GM12878 (cell line): ENCODE results near the gene IL31. TPM values are rescaled to one million over a fixed set of nuclear protein-coding genes. Genes with fewer than 3 reads are reported as not detected.

Experiments used
- ATAC-seq: fragments of 200-7000 bp; cut with Tn5 transposase; 3 replicates; pipeline ENCODE4 v1.9.1; 2020; ENCODE audit warnings: mild to moderate bottlenecking, moderate library complexity
- BruUV-seq: library from RNA; stranded (reverse); fragments of 400-500 nt; replicated peaks from 2 replicates; lab custom pipeline; 2021; lab: Mats Ljungman, UMichigan
- CTCF ChIA-PET: fragments of 300-600 bp; sonication (Branson Sonifier 250); formaldehyde crosslinking; extraction: SDS; loops from one replicate; lab custom pipeline; 2021; ENCODE audit warnings: inconsistent platforms; lab: Yijun Ruan, JAX
- POLR2A ChIA-PET: fragments of 350-600 bp; formaldehyde crosslinking; extraction: SDS; loops from one replicate; lab custom pipeline; 2021; ENCODE audit warnings: inconsistent platforms; lab: Charles Lee
- RAD21 ChIA-PET: fragments of 300-600 bp; sonication (Branson Sonifier 250); formaldehyde crosslinking; loops from one replicate; lab custom pipeline; 2023; ENCODE audit warnings: antibody characterized with exemption; ENCODE audit not compliant: unreplicated experiment; lab: Charles Lee
- SMC1A ChIA-PET: fragments of 300-600 bp; sonication (Branson Sonifier 250); formaldehyde crosslinking; loops from one replicate; lab custom pipeline; 2023; ENCODE audit not compliant: unreplicated experiment, uncharacterized antibody; lab: Charles Lee
- DNase-seq: peaks from one replicate; pipeline ENCODE4 v3.0.0-alpha.2; 2011; ENCODE audit warnings: low read depth, low spot score
- FAIRE-seq: peaks from 3 replicates; lab custom pipeline; 2011; peaks lifted over from hg19 to GRCh38; lab: Jason Lieb, UNC
- H2AFZ ChIP-seq: 2 replicates; pipeline ENCODE4 v1.6.0; 2011; ENCODE audit warnings: low read depth, low read length, control low read depth; ENCODE audit not compliant: control insufficient read depth
- H3K27ac ChIP-seq: 2 replicates; pipeline ENCODE4 v1.5.1; 2011; ENCODE audit warnings: control low read depth; ENCODE audit not compliant: control insufficient read depth, insufficient read depth
- H3K27me3 ChIP-seq, 2 experiments: replicated peaks in 1 of 2; 2 replicates each; pipeline versions ENCODE4 v1.6.0 to v1.6.1; 2011; ENCODE audit warnings: low read length in 1 of 2; ENCODE audit not compliant: control insufficient read depth in 2 of 2, insufficient read depth in 2 of 2
- H3K36me3 ChIP-seq, 2 experiments: 2 replicates each; pipeline ENCODE4 v1.5.1; 2011; ENCODE audit warnings: low read length in 1 of 2; ENCODE audit not compliant: control insufficient read depth in 2 of 2, insufficient read depth in 2 of 2
- H3K4me1 ChIP-seq: 2 replicates; pipeline ENCODE4 v1.6.1; 2011; ENCODE audit warnings: mild to moderate bottlenecking, low read length, moderate library complexity, mixed read lengths; ENCODE audit not compliant: control insufficient read depth, insufficient read depth
- H3K4me2 ChIP-seq: 2 replicates; pipeline ENCODE4 v1.6.0; 2011; ENCODE audit warnings: control low read depth; ENCODE audit not compliant: control insufficient read depth, insufficient read depth
- H3K4me3 ChIP-seq: fragments of 200-600 bp; sonication (generic); 2 replicates; pipeline ENCODE4 v1.5.1; 2016
- H3K79me2 ChIP-seq: 2 replicates; pipeline ENCODE4 v1.6.0; 2011; ENCODE audit warnings: low read length; ENCODE audit not compliant: control insufficient read depth, insufficient read depth
- H3K9ac ChIP-seq: 2 replicates; pipeline ENCODE4 v1.8.0; 2011; ENCODE audit warnings: low read length, control low read depth, mixed read lengths; ENCODE audit not compliant: control insufficient read depth, insufficient read depth
- H3K9me3 ChIP-seq: replicated peaks from 3 replicates; pipeline ENCODE4 v1.5.1; 2011; ENCODE audit warnings: mild to moderate bottlenecking, low read length; ENCODE audit not compliant: control insufficient read depth, insufficient read depth
- H4K20me1 ChIP-seq: 2 replicates; pipeline ENCODE4 v1.6.0; 2011; ENCODE audit not compliant: control insufficient read depth, insufficient read depth
- ATF3 ChIP-seq: IDR thresholded peaks from 2 replicates; pipeline ENCODE4 v1.6.1; 2011; ENCODE audit warnings: low read depth, mild to moderate bottlenecking, low read length, moderate library complexity, borderline replicate concordance; ENCODE audit errors: extremely low read depth
- BMI1 ChIP-seq: fragments of 450-650 bp; IDR thresholded peaks from 2 replicates; pipeline ENCODE4 v1.6.1; 2016; ENCODE audit warnings: mild to moderate bottlenecking, moderate library complexity, borderline replicate concordance
- CBFB ChIP-seq: IDR thresholded peaks from 2 replicates; pipeline ENCODE4 v1.6.1; 2016; ENCODE audit warnings: antibody characterized with exemption, low read depth
- CEBPB ChIP-seq, 2 experiments: fragments of 150-350 bp in 1 of 2; IDR thresholded peaks; 2 replicates each; pipeline ENCODE4 v1.6.1; 2012 to 2014; ENCODE audit warnings: low read depth in 2 of 2, low read length in 2 of 2, borderline replicate concordance in 1 of 2, inconsistent platforms in 1 of 2
- GATAD2B ChIP-seq: fragments of 450-650 bp; conservative IDR thresholded peaks from 2 replicates; pipeline ENCODE4 v1.6.1; 2017; ENCODE audit warnings: low read depth, mild to moderate bottlenecking, moderate library complexity
- MTA3 ChIP-seq: IDR thresholded peaks from 2 replicates; pipeline ENCODE4 v1.6.1; 2012; ENCODE audit warnings: low read length, inconsistent platforms, borderline replicate concordance
- NR2C1 ChIP-seq: fragments of 450-650 bp; IDR thresholded peaks from 2 replicates; pipeline ENCODE4 v1.6.1; 2017; ENCODE audit warnings: antibody characterized with exemption, mild to moderate bottlenecking, moderate library complexity
- POLR2AphosphoS2 ChIP-seq: IDR thresholded peaks from 2 replicates; pipeline ENCODE4 v1.6.1; 2011; ENCODE audit warnings: low read depth, mild to moderate bottlenecking, low read length, improper control_type of control experiment, moderate library complexity
- RELA ChIP-seq: fragments of 450-650 bp; IDR thresholded peaks from 2 replicates; pipeline ENCODE4 v1.8.0; 2014; ENCODE audit warnings: borderline replicate concordance; ENCODE audit not compliant: partially characterized antibody
- RELB ChIP-seq: fragments of 450-650 bp; IDR thresholded peaks from 2 replicates; pipeline ENCODE4 v1.6.1; 2017; ENCODE audit warnings: low read depth, mild to moderate bottlenecking, moderate library complexity
- SRF ChIP-seq, 2 experiments: IDR thresholded peaks; 2 replicates each; pipeline ENCODE4 v1.6.1; 2011; ENCODE audit warnings: low read depth in 2 of 2, low read length in 2 of 2, mild to moderate bottlenecking in 1 of 2, moderate library complexity in 1 of 2
- ZNF217 ChIP-seq: fragments of 450-650 bp; IDR thresholded peaks from 2 replicates; pipeline ENCODE4 v1.6.1; 2017; ENCODE audit warnings: antibody characterized with exemption, mild to moderate bottlenecking
- ZSCAN29 ChIP-seq: fragments of 450-650 bp; IDR thresholded peaks from 2 replicates; pipeline ENCODE4 v1.6.1; 2017; ENCODE audit warnings: mild to moderate bottlenecking, moderate library complexity
- WGBS: methylation state at CpG from one replicate; pipeline ENCODE4 v1.1.6; 2016; ENCODE audit warnings: low lambda C conversion rate; ENCODE audit not compliant: insufficient replicate concordance, insufficient coverage; ENCODE audit errors: missing lambda C conversion rate; 5-methylcytosine and 5-hydroxymethylcytosine counted together
- in situ Hi-C: fragments of 300-500 bp; cut with MboI; formaldehyde crosslinking; loops from 9 replicates; pipeline ENCODE4 v1.14.3; 2018; ENCODE audit warnings: mixed read lengths
- intact Hi-C: fragments of 100-400 bp; cut with micrococcal nuclease; formaldehyde crosslinking; loops from one replicate; pipeline ENCODE4 v1.14.2; 2022; ENCODE audit not compliant: unreplicated experiment
- polyA plus RNA-seq, 11 experiments: library from polyadenylated mRNA; depleted of rRNA in 4 of 11; unstranded in 6 of 11; stranded (reverse) in 5 of 11; fragments of >200 nt; fragmentation: Nextera tagmentation in 4 of 11; fragmentation: Illumina TruSeq in 1 of 11; extraction: Ambion mirVana in 4 of 11; extraction: Trizol in 1 of 11; gene quantifications; 1 replicate in 1 of 11; 2 replicates in 10 of 11; pipeline versions ENCODE4 v1.2.1 to v1.2.3, GENCODE V29; 2011 to 2016; ENCODE audit warnings: inconsistent platforms in 2 of 11, missing spikeins in 2 of 11, low read depth in 1 of 11
- total RNA-seq, 4 experiments: library from RNA; depleted of rRNA in 3 of 4; stranded (reverse); fragments of >200 nt in 3 of 4; fragmentation: Illumina TruSeq in 1 of 4; extraction: Trizol in 1 of 4; gene quantifications; 2 replicates each; pipeline versions ENCODE4 v1.2.1 to v1.2.3, GENCODE V29; 2013 to 2021

IL31 gene
- total and polyA plus RNA-seq, 10 of the 15 experiments (the other 5 are each of a cell fraction or from before 2014, with no cell fraction given) = not detected

- ChIA-PET SMC1A (no interaction called here), CTCF (interaction anchor here (0.6 kb wide), 1 partner anchor 63 kb away, joined by 3 read pairs; no protein-coding TSS in a partner anchor), POLR2A (no interaction called here), RAD21 (no interaction called here)
- TF ChIP-seq GATAD2B = no peak
- no peak for TF ChIP-seq RELB
- no peak for TF ChIP-seq POLR2AphosphoS2
- Histone ChIP-seq H3K4me2 (no peak overlapping the region), H3K4me3 (no peak overlapping the region), H3K36me3 (peaks cover 0 to 9% of the 10 kb centered on the region in 2 experiments; a peak in 3 of 4 replicates), H3K79me2 (no peaks in the 10 kb centered on the region), H3K27ac (no peak overlapping the region), H3K9me3 (no peaks in the 10 kb centered on the region), H3K9ac (no peak overlapping the region), H4K20me1 (no peaks in the 10 kb centered on the region), H3K4me1 (no peaks in the 10 kb centered on the region; the same call in 1 of the 2 replicates), H3K27me3 (no peaks in the 10 kb centered on the region), H2AFZ (no peak overlapping the region)
- BruUV-seq = no TSS peak
- WGBS = 80% methylated on average over 15 of the region's 15 CpGs
- ATAC-seq (no peak), DNase-seq (no peak), FAIRE-seq (no peak)
- in situ Hi-C loops (no loop called here), intact Hi-C loops (no loop called here)
These were observed 47.1 kb downstream of the IL31 start for GRCh38 chr12:122126713-122127597.

GRCh38 chr12:122126342-122126635, 47.7 kb downstream of the IL31 start:
- POLR2A ChIA-PET = no interaction called here
- Histone ChIP-seq H3K36me3 (peaks cover 0 to 9% of the 10 kb centered on the region in 2 experiments; a peak in 3 of 4 replicates), H3K27me3 (no peaks in the 10 kb centered on the region), H3K9ac (no peak overlapping the region), H3K79me2 (no peaks in the 10 kb centered on the region), H3K9me3 (no peaks in the 10 kb centered on the region), H3K4me2 (no peak overlapping the region), H4K20me1 (no peaks in the 10 kb centered on the region), H3K27ac (no peak overlapping the region), H2AFZ (no peak overlapping the region), H3K4me3 (no peak overlapping the region), H3K4me1 (no peaks in the 10 kb centered on the region; the same call in 1 of the 2 replicates)
- CTCF ChIA-PET = interaction anchor here (0.8 to 4.8 kb wide), 2 partner anchors 71 to 75 kb away, joined by 3 to 86 read pairs; no protein-coding TSS in a partner anchor
- RAD21 ChIA-PET = no interaction called here
- no peak for ATAC-seq
- in situ Hi-C loops (no loop called here), intact Hi-C loops (no loop called here)
- no TSS peak for BruUV-seq
- DNase-seq = no peak
- SMC1A ChIA-PET = interaction anchor here (0.6 to 2.2 kb wide), 2 partner anchors 72 to 101 kb away, joined by 3 to 6 read pairs; no protein-coding TSS in a partner anchor
- WGBS = 41% methylated on average over 7 of the region's 7 CpGs
- FAIRE-seq = no peak
- TF ChIP-seq ZNF217 (no peak), SRF (IDR thresholded peaks at IDR 0.05; ENCODE audit: low read depth in 2 of 2, low read length in 2 of 2) (no peak), ATF3 (no peak), CBFB (no peak), CEBPB (IDR thresholded peaks at IDR 0.05; ENCODE audit: borderline replicate concordance in 1 of 2, low read depth in 2 of 2, low read length in 2 of 2) (no peak), RELA (no peak), ZSCAN29 (no peak), MTA3 (no peak), BMI1 (no peak), NR2C1 (no peak)
